ENCODE results near the gene CORO2A. TPM values are rescaled to one million over a fixed set of nuclear protein-coding genes. Genes with fewer than 3 reads are reported as not detected.

Gene CORO2A
- total and polyA plus RNA-seq, 7 donors: 1.2 to 39.6 (median 1.8) TPM

GRCh38 chr9:98184326-98184725 lies 8.1 kb downstream of the CORO2A start:
- Histone ChIP-seq H3K9me3 (no peaks in the 10 kb centered on the region), H3K4me3 (no peak overlapping the region), H3K27me3 (no peaks in the 10 kb centered on the region), H3K36me3 (no peaks in the 10 kb centered on the region), H3K4me1 (no peaks in the 10 kb centered on the region), H3K27ac (no peak overlapping the region)
- intact Hi-C loops (cut with DNase I): no loop called here
- DNase-seq: no peak
- no peak for TF ChIP-seq POLR2AphosphoS5 (IDR thresholded peaks at IDR 0.05)
- no peak for TF ChIP-seq CTCF (IDR thresholded peaks at IDR 0.05)
- no peak for TF ChIP-seq EP300 (IDR thresholded peaks at IDR 0.05)
- no peak for TF ChIP-seq POLR2A (IDR thresholded peaks at IDR 0.05)
- WGBS, 2 donors: 89 to 91% methylated on average over 6 of the region's 6 CpGs

DNA sequence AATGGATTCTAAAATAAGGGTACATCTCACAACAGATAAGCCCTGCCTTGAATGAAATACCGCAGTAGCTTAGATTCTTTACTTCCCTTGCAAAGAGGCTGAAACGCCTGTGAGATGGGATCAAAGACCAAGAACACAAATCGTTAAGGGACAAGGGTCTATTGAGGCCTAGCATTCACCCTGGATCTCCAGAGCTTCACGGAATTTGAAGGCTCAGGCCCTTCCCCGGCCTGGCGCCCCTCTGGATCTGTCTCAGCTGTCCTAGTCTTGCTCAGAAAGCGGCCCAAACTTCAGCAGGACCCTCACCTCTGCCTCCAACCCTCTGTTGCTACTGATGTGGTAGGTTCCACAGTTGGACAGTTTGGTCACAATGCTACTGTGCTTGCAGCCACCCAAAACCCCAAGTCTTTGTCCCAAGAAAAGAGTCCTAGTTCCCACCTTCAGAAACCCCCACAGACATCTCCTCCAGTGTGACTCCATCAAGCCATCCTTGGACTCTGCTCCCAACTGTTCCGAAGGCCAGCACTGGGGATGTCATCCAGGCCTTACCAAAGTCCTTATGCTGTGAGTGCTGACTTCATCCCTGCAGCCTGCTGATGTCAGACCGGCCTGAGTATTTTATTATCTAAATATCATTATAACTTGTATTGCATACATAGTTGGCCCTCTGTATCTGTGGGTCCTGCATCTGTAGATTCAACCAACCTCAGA lies 9.4 kb downstream of the CORO2A start:
- Histone ChIP-seq H3K4me1 (no peaks in the 10 kb centered on the region), H3K4me3 (no peak overlapping the region), H3K36me3 (no peaks in the 10 kb centered on the region), H3K27ac (no peak overlapping the region), H3K9me3 (no peaks in the 10 kb centered on the region), H3K27me3 (no peaks in the 10 kb centered on the region)
- intact Hi-C loops (cut with DNase I): no loop called here
- DNase-seq: no peak
- TF ChIP-seq CTCF (IDR thresholded peaks at IDR 0.05) (no peak), POLR2AphosphoS5 (IDR thresholded peaks at IDR 0.05) (no peak), EP300 (IDR thresholded peaks at IDR 0.05) (no peak), POLR2A (IDR thresholded peaks at IDR 0.05) (no peak)
- WGBS, 2 donors: 82 to 88% methylated on average over 9 of the region's 9 CpGs

DNA sequence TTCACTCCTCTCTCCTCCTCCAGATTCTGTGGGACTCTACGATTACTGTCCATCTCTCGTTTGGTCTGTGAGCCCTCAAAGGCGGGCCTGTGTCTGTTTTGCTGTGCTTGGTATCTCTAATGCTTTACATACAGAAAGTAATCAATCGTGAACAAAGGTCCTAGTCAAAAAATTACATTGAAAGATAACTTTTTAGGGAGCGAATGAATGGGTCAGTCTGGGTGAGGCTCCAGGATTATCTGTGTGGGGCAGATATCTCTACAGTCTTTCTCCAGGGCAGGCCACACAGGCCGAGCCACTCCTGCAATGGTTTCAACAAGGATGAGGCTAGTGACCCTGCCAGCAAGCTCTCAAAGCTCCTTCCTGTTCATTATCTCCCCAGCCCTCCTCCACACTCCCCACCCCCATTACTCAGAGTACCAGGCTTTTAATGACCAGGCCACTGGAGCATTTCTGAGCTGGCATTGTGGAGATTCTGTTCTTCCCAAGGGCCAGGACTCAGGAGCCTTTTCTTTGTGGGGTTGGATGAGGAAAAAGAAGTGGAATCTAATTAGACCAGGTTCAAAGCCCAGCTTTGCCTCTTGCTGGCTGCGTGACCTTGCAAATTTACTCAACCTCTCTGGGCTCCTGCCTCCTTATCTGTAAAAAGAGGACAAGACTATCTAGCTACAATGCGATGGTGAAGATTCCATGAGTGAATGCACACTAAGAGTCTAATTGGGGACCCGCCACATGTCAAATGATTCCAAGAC lies 10.2 kb downstream of the CORO2A start:
- Histone ChIP-seq H3K9me3 (no peaks in the 10 kb centered on the region), H3K27ac (no peak overlapping the region), H3K36me3 (no peaks in the 10 kb centered on the region), H3K4me1 (no peaks in the 10 kb centered on the region), H3K27me3 (no peaks in the 10 kb centered on the region), H3K4me3 (no peak overlapping the region)
- TF ChIP-seq POLR2AphosphoS5 (IDR thresholded peaks at IDR 0.05) (no peak), EP300 (IDR thresholded peaks at IDR 0.05) (no peak), POLR2A (IDR thresholded peaks at IDR 0.05) (no peak), CTCF (IDR thresholded peaks at IDR 0.05) (no peak)
- no peak for DNase-seq
- intact Hi-C loops (cut with DNase I): no loop called here
- WGBS, 2 donors: 90 to 91% methylated on average over 9 of the region's 9 CpGs

GRCh38 chr9:98181746-98182068 lies 10.7 kb downstream of the CORO2A start:
- TF ChIP-seq POLR2A (IDR thresholded peaks at IDR 0.05) (no peak), POLR2AphosphoS5 (IDR thresholded peaks at IDR 0.05) (no peak), EP300 (IDR thresholded peaks at IDR 0.05) (no peak), CTCF (IDR thresholded peaks at IDR 0.05) (no peak)
- H3K4me1 ChIP-seq: no peaks in the 10 kb centered on the region
- H3K36me3 ChIP-seq: no peaks in the 10 kb centered on the region
- no peak overlapping the region for H3K27ac ChIP-seq
- H3K9me3 ChIP-seq: no peaks in the 10 kb centered on the region
- no peaks in the 10 kb centered on the region for H3K27me3 ChIP-seq
- intact Hi-C loops (cut with DNase I): no loop called here
- H3K4me3 ChIP-seq: no peak overlapping the region
- DNase-seq: no peak
- WGBS, 2 donors: 94 to 96% methylated on average over 5 of the region's 5 CpGs
